Stimulated activated CD4-positive, alpha-beta T cell treated with anti-CD3 and anti-CD28 coated beads, Interleukin-1b, Interleukin-23, amount 100 ng/mL, for 24 hours (primary cell): ENCODE measurements around the gene SPTSSB.

Source experiments
- DNase-seq, 4 experiments: peaks; one replicate each; pipeline ENCODE4 v3.0.0-alpha.2; 2020; ENCODE audit warnings: low read depth in 4 of 4, low spot score in 1 of 4

The SPTSSB gene

DNA sequence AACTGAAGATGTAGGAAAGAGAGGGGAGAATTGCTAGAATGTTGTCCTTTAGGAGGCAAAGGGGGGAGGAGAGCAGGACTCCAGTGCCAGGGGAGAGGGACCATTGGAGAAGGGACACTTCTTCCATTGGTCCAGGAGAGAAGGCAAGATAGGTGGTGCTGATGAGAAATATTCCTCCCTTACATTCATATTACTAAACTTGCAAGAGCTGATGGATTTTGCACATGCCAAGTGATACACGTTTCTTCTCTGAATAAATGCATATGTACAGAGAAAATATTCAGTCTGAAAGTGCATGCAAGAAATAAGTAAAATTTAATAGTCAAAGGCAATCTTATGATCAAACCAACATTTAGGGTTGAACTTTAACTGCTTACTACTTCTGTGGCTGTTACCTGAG, 21.5 kb upstream of the SPTSSB start:
- DNase-seq, result no peak

DNA sequence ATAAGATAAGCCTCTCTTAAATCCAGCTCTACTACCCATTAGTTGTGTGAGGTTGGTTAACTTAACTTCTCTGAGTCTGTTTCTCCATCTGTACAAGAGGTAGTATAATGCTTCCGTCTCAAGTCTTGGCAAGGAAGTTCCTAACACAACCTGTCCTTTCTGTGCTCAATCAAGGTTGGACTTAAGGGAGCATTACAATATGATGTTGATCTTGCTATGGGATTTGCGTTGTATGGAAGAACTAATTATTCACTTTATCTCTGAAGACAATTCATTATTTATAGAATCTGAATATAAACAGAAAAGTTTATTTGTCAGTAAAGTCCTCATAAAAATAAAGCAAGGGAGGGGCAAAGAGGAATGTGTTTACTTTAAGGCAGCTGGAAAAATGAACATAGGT, 18.9 kb upstream of the SPTSSB start:
- DNase-seq, result no peak

DNA sequence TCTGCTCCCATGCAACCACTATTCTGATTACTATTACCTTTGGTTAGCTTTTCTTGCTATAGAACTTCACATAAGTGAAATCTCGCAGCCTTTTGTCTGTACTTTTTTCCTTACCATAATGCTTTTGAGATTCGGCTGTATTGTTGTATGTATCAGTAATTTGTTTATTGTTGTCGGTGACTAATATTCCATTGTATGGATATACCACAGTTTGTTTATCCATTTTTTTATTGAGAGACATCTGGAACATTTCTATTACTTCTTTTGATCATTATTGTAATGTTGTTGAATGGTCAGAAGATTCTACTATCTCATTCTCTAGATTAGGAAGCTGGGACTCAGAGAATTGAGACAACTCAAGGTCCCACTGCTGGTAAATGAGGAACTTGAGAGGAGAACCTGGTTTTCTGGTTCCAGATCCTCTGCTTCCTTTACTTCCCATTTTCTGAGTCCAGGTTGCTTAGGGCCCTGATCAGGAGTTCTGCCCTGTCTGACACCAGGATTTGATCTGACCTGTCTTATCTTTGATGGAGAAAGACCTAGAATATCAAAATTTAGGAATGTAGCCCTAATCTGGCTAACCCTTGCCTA, 18.2 kb upstream of the SPTSSB start:
- DNase-seq, result no peak

DNA sequence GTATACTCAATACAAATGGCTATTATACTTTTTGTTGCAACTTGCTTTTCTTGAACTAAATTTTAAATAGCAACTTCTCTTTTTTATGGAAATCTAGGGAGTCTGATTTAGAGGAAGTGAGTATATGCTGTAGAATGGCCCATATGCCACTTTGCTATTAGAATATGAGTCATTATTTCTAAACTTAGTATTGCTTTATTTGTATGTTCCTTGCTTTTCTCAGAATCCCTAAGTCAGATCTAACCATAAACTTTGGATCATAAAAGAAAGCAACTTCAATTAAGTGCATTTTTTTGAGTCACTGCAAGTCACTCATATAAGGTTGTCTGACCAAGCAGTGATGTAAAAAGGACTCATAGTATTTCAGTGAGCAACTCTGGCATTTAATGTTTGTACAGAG, 17.5 kb upstream of the SPTSSB start:
- no peak for DNase-seq

DNA sequence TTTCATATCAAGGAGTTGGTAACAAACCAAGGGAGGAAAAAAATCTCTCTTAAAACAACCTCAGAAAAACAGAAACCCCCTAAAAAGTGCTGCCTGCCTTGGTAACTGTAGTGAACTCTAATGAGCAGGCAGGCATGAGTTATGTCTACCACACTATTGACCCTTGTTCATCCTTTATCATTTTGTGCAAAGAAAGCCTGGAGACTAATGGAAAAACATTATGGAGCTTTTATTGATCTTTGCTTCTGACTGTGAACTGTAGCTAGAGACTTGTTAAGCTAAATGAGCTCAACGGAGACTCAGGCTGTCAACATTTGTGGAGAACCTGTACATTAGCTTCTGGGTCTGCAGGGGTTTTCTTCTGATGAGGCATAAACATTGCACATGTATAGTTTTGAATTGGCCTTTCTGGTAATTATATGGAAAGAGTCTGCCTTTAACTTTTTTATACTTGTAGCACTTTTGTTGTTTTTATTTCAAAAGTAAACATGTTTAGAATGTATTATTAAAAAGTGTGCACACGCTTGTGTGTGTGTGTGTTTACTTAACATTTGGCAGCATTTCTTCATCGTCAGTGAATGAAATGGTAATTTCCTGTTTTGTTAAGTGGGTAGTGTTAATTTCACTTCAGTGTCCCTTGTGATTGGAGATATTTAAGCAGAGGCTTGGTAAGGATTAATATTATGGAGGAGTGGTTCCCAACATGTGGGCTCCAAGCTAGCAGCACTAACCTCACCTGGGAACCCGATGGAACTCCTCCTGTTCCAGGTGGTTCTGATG, 15.9 kb upstream of the SPTSSB start:
- no peak for DNase-seq

DNA sequence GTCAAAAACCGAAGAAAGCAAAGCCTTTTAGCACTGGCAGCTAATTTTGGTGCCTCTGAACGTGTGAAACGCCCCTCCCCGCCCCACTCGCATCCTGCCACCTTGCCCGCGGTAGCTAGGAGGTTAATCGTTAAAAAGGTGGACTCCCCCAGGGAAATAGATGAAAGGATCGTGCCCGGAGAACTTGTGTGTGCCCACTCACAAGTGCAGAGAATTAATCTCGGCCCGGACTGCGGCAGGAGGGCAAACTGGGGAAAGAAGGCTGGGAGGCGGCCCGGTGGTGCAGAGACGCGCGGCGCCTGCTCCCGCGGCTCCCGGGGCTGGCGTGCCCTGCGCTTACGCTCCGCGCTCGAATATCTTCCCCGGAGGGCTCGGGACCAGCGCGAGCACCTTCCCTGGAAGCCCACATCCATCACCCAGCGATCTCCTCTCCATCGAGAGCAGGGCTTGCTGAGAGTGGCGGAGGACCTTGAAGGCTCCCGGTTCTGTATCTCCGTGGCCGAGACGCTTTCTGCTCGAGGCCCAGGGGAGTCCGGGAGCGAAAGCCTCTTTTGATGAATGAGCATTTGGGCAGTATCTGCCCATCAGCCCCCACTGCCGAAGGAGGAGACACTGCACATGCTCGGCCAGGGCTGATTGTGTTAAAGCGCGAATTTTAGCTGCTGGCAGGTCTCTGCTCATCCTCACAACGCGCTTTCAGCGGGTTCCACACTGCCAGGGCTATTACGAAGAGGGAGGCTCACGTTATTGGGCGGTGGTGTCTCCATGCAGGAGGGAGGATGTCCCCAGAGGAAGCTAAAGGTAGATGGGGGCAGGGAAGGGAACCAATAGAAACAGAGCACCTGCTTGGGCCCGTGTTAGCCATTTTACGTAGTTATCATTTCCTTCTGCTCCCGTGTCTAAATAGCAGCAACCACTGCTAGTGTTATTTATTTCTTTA, 1.3 kb upstream of the SPTSSB start:
- DNase-seq, result no peak

DNA sequence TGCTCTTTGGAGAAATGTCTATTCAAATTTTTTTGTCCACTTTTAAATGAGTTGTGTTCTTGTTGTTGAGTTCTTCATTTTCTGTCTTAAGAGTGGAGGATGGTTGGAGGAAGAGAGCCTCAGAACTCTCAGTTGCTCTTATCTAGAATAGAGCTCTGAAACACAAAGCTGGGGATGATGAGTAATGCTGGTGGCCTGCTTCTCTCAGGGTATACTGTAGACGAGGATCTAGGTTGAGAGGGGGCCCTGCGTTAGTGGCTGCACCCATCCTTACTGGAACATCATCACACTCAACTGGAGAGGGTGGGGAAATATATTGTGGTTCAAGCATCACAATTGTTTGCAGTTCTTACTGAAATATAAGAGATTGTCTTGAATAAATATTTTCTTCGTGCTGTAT, 1.8 kb downstream of the SPTSSB start:
- no peak for DNase-seq

DNA sequence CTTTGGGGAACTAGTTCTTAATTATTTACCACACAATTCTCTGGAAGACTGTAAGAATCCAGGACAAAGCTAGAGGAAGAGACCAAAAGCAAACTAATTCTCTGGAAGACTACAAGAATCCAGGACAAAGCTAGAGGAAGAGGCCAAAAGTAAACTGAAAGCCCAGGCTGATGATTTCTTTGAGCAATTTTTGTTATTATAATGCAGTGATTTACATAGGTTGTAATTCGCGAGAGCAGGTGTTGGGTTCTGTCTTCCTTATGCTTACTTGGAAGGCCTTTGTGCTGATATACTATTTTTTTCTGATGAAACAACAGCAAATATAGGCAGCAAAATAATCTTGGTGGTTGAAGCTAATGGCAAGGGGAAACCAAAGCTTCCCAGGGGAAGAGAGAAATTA, 5.2 kb downstream of the SPTSSB start:
- DNase-seq, result no peak

DNA sequence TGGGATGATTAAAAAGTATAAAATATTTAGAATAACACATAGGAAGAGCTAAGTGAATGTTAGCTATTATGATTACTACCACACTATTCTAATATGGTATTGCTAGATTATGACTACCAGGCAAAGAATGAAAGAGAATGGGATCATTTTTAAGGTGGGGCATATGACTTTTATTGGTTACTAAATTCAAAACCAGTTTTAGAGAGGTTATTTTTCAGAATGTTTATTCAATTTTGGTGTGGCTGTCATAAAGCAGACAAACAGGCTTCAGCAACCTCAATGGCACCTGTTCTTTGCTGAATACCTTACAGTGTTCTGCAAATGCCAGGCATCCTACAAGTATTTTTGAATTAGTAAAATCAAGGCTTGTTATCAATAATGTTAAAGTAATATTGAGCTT, 12.8 kb downstream of the SPTSSB start:
- DNase-seq, result no peak

DNA sequence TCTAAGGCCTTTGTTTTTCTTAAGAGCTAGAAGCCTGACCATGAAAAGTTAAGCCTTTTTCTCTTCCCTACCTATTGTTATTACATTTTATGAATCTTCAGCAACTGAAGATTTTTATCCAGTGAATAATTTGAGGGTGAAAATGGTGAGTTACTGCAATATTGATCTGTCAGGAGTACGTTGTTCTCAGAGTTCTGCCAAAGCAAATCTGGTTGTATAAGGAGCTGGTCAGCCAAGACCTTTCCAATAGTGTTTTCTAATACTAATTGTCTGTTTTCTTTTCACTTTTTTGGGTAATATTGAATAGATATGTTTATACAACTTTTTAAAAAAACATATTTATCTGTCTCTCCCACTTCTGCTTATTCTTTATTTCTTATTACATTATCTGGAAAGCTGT, 15.0 kb downstream of the SPTSSB start:
- no peak for DNase-seq

DNA sequence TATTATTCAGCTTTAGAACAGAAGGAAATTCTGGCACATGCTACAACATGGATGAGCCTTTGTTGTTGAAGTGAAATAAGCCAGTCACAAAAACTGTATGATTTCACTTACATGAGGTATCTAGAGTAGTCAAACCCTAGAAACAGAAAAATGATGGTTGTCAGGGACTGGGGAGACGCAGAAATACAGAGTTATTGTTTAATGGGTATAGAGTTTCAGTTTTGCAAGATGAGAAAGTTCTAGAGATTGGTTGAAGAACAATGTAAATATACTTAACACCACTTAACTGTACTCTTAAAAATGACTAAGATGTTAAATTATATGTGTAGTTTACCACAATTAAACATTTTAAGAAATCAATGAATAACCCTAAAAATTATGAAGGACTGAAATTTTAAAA, 15.8 kb downstream of the SPTSSB start:
- DNase-seq, result no peak

DNA sequence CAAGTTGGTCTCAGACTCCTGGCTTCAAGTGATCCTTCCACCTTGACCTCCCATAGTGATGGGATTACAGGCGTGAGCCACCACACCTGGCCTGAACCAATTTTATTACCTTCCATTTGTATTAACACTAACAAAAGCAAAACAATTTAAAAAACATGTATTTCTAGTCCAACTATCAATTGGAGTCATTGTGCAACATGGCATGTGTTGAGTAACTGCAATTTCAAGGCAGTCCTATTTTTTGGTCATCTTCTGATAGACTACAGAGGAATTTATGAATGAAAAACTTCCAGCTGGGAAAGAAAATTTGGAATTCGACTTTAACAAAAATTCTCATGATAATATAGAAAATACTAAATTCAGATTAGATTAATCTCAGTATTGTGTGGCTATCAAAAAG, 16.8 kb downstream of the SPTSSB start:
- DNase-seq, result no peak

DNA sequence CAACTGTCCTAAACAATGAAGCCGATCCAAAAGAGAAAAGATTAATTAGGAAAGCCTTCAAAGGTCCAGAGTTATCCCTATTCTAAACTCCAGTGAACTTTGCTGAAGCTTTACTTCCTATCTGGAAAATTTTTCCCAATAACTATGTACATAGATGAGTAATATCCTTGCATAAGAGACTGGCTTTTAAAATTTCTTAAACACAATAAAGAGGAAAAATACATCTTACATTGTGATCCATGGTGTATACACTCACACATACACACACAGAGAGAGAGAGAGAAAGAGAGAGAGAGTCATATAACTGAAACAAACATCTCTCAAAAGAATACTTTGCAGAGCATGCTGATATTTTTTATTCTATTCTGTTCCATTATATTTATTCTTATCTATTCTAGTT, 20.0 kb downstream of the SPTSSB start:
- DNase-seq, result no peak

DNA sequence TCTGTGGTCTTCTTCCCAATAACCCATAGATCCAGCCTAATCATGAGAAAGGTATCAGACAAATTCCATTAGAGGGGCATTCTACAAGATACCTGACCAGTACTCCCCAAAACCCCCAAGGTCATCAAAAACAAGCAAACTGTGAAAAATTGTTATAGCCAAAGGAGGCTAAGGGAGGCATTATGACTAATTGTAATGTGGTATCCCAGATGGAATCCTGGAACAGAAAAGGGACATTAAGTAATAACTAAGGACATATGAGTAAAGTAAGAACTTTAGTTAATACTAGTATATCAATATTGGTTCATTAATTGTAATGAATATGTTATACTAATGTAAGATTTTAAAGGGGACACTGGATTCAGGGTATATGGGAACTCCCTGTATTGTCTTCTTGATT, 20.4 kb downstream of the SPTSSB start:
- no peak for DNase-seq

DNA sequence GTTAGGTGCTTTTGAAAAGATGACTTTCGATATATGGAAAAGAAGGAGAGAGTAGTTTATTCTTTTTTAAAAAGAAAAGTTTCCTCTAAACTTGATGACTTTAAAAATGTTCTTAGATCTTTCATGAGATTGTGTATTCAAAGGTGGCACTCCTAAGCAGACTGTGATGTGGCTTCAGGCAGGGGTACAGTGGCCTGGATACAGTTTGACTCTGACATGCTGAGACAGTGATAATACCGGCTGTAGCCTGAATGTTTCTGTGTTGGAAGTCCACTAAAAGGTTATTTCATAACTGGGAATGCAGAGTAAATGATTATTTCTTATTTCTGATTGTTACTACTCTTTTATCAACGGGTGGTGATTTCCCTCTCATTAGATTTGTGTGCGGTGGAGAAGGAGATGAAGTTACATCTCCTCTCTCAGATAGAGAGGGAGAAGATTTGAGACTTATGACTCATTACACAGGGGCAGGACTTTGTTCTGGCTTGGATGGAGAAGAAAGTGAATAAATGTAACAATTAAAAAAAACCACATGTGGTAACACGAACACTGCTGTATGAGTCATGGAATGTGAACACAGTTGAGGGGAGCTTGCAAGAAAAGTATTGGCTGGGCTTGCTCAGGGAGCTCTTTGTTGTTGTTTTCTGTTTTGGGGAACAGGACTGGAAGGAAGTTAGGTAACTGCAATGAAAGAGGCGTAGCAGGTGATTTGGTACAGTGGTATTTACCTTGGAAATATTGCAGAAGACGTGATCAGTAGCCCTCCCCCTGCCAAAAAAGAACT, 21.6 kb downstream of the SPTSSB start:
- no peak for DNase-seq

DNA sequence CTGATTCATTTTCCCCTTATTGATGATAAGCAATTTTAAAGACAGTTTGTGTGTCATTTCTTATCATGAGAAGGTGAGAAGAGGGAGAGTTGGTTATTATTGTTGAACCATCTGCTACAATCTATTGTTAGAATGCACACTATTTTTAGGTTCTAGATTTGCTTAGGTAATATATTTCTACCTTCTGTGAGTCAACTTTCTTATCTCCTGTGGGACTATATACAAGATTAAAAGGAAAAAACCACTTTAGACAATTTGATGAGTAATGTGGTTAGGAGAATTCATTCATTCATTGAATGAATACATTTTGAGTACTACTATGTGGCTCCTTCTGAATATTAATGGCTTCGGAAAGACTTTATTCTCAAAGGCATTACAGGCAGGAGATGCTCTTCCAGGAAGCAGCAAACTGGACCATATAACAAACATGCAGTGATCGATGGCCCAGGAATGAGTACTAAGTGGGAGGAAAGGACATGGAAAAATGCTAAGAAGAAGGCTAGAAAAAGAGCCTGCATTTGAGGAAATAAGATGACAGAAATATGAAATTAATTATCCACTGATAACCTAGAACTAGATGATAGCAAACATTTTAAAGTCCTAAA, 22.4 kb downstream of the SPTSSB start:
- DNase-seq, result no peak

DNA sequence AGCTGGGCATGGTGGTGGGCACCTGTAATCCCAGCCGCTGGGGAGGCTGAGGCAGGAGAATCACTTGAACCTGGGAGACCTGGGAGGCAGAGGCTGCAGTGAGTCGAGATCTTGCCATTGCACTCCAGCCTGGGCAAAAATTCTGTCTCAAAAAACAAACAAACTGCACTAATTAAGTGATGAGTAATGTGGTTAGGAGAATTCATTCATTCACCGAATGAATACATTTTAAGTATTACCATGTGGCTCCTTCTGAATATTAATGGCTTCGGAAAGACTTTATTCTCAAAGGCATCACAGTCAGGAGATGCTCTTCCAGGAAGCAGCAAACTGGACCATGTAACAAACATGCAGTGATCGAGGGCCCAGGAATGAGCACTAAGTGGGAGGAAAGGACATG, 23.6 kb downstream of the SPTSSB start:
- no peak for DNase-seq

DNA sequence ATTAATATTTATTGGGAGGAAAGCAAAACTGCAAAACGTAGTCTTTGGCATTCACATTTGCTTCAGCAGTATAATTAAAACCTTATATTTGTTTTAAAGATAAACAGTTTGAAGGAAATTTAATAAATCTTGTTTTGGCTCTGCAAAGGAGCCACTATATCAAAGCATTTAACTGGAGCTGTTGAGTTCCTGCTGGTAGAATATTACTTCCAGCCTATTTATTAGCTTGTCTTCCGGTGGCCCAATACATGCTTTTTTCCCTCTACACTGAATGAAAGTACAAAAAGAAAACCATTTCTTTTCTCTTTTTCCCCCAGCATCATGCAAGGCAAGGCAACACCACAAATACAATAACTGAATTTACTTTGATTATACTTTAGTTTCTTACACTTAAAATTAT, 26.3 kb downstream of the SPTSSB start:
- DNase-seq, result no peak

DNA sequence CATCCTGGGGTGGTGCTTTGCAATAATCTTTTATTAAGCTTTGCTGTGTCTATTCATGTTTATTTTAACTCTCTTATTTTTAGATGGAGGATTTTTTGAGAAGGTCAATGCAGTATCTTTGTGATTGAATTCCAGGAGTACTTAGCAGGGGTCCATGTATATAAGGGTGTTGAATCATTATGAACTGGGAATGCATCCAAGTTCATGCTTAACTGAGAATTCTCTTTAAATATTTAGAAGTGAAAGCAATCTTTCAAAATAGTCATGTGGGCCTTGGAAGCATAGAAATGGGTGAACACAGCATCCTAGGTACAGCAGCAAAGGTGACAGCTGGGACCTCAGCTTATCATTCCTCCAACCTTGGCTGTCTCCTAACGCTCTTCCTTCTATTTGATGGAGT, 27.3 kb downstream of the SPTSSB start:
- DNase-seq, result no peak

DNA sequence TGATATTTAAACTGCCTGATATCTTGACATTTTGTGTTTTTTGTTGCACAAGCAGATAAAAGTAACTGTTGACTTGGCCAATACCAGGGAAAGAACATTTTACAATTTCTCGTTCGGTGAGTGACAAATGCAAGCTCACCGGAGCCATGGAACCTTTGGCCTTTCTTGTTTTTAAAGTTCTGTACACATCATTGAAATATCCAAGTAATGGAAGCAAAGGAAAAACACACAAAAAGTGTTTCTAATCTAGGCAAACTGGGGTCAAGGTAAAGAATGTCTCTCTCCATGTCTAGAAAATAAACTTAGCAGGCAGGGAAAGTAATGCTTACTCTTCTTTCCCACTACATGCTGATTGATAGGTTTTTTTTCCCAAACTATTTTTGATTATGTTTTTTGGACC, 27.8 kb downstream of the SPTSSB start:
- no peak for DNase-seq

DNA sequence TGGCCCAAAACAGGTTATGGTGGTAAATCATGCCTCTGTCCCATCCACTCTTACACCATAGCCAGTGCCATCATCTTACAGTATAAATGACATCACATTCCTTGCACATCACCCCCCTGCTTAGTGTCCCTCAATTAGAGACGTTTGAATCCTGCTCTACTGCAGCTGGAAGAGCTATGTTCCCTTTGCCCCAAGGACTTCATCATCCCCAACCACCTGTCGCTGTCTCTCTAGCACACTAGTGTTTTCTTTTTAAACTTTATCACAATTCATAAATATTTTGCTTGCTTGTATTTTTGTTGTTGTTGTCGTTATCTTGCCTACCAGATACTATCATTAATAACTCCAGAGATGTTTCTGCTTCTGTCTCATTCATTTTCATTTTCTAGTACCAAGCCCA, 28.7 kb downstream of the SPTSSB start:
- DNase-seq, result no peak
